ENCODE data around the gene REEP5.

Gene REEP5

DNA sequence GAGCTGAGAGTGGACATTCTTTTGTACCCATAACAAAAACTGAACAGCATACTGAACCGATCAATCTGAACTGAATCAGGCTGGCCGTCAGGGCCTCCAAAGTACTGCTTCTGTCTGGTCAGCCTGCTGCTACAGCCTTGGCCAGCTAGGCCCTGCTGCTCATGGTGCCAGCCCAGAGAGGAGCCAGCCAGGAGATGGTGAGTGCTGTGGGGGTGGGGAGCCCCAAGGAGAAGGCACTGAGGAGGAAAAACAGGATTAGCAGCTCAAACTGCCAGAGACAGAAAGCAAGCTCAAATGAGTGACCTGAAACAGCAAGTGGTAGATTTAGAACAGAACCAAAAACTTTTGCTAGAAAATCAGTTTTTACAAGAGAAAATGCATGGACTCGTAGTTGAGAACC lies 37.0 kb downstream of the REEP5 start:
- TF ChIP-seq, protein P1, sequence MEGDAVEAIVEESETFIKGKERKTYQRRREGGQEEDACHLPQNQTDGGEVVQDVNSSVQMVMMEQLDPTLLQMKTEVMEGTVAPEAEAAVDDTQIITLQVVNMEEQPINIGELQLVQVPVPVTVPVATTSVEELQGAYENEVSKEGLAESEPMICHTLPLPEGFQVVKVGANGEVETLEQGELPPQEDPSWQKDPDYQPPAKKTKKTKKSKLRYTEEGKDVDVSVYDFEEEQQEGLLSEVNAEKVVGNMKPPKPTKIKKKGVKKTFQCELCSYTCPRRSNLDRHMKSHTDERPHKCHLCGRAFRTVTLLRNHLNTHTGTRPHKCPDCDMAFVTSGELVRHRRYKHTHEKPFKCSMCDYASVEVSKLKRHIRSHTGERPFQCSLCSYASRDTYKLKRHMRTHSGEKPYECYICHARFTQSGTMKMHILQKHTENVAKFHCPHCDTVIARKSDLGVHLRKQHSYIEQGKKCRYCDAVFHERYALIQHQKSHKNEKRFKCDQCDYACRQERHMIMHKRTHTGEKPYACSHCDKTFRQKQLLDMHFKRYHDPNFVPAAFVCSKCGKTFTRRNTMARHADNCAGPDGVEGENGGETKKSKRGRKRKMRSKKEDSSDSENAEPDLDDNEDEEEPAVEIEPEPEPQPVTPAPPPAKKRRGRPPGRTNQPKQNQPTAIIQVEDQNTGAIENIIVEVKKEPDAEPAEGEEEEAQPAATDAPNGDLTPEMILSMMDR (IDR thresholded peaks at IDR 0.05; ENCODE audit: low read depth, low read length), result no peak

DNA sequence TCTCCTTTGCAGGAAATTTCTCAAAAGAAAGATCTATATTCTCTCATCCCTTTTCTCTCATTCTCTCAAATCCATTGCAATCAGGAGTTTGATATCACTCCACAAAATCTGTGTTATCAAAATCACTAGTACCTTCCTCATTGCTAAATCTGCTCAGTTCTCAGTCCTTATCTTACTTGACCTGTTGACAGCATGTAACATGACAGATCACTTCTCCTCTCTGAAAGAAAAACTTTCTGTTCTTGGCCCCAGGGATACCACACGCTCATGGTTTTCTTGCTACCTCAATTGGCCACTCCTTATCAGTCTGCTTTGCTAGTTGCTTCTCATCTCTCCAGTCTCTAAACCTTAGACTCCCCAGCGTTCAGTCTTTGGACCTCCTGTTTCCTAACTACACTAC lies 38.8 kb downstream of the REEP5 start:
- no peak overlapping the region for H3K4me3 ChIP-seq (ENCODE audit: low read depth, low read length)
- TF ChIP-seq, protein P1 (IDR thresholded peaks at IDR 0.05; ENCODE audit: low read depth, low read length), result no peak

More for the DNA sequence above, 37.0 kb downstream of the REEP5 start:
- no peak overlapping the region for H3K4me3 ChIP-seq (ENCODE audit: low read depth, low read length)

DNA sequence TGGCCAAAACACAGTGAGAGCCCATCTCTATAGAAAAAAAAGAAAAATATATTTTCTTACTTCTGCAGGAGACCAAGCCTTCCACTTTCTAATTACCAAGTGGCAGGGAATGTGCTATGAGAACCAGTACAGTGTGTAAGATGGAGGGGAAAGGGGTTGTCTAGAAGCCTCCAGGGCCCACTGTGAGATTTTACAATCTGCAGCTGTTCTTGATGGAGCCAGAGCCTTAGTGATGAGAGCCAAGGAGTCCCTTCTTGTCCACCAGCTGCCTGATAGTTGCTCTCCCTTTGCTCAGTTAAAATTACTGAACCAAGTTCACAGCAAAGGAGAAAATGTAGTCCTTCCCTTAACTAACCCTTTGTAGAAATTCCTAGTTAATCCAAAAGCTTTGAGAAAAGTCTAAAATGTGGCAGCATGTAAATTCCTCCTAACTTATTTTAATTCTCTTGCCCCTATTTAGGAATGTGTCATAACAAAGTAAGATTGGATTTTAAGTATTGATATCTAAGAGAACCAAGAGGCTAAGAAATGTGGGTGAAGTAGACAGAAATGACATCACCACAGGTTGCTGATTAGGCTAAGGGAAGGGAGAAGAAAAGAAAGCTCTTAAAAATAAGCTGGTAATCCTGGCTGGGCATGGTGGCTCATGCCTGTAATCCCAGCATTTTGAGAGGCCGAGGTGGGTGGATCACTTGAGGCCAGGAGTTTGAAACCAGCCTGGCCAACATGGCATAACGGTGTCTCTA lies 41.6 kb downstream of the REEP5 start:
- no peak overlapping the region for H3K4me3 ChIP-seq (ENCODE audit: low read depth, low read length)
- TF ChIP-seq, protein P1 (IDR thresholded peaks at IDR 0.05; ENCODE audit: low read depth, low read length), result no peak

DNA sequence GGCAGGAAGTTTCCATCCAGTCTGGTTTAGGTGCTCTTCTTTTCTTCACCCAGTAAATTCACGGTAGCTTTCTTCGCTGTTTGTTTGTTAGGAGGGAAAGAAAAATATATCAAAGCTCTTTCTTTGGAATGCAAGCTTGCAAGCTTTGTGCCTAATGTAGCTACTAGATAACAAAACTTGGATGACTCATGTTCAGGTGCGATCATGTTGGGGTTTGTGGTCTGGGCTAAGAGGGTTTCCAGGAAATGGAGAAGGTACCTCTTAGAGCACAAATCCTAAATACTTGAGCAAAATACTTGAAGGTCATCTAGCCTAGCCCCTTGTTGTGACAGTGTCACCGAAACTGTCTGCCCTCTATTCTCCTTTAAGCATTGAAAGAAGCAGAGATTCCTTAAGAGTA lies 43.3 kb downstream of the REEP5 start:
- no peak overlapping the region for H3K4me3 ChIP-seq (ENCODE audit: low read depth, low read length)
- TF ChIP-seq, protein P1 (IDR thresholded peaks at IDR 0.05; ENCODE audit: low read depth, low read length), result no peak

DNA sequence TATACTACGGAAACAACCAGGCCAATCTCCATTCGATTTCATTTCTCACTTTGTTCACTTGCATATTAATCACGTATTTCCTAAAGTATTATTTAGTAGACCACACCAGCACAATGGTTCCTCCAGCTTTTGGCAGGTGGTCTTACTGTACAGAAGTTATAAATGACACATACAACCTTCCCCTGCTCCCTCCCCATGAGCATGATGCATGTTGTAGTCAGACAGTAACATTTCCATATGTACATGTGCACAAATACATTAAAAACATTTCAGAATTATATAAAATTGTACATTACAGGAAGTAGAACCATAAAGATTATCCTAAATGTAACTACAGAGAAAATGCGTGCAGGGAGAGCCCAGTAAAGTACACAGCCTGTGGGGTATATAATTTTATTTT lies 43.9 kb downstream of the REEP5 start:
- TF ChIP-seq, protein P1 (IDR thresholded peaks at IDR 0.05; ENCODE audit: low read depth, low read length), result no peak
- H3K4me3 ChIP-seq (ENCODE audit: low read depth, low read length), result no peak overlapping the region

DNA sequence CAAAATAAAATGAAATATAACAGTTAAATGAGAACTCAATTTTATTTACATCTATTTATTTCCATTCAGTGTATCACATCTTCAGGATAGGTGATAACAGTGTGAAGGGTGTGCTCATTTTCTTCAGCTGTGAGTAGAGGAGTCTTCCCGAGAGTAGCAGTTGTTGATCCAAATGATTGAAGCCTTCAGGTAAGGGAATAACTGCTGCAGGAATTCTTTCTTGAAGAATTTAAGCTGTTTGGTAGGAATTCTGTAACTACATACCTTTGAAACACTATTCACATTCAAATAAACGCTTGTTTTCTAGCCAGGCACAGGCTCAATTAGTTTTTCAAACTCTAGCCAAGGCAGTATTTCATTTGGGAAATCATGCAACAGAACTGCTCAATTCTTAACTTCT lies 45.7 kb downstream of the REEP5 start:
- TF ChIP-seq, protein P1 (IDR thresholded peaks at IDR 0.05; ENCODE audit: low read depth, low read length), result no peak

DNA sequence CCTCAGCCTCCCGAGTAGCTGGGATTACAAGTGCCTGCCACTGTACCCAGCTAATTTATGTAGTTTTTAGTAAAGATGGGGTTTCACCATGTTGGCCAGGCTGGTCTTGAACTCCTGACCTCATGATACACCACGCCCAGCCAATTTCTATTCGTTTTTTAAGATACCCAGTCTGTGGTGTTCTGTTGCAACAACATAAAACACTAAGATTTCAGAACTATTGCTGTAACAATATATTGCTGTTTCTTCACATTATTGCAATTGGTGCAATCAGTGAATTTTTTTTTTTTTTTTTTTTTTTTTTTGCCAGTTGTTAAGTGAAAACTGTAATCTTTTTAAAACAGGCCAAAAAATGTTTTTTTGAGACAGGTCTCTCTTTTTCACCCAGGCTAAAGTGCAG lies 51.1 kb downstream of the REEP5 start:
- TF ChIP-seq, protein P1 (IDR thresholded peaks at IDR 0.05; ENCODE audit: low read depth, low read length), result no peak
- H3K4me3 ChIP-seq (ENCODE audit: low read depth, low read length), result no peak overlapping the region

More for the DNA sequence above, 45.7 kb downstream of the REEP5 start:
- no peak overlapping the region for H3K4me3 ChIP-seq (ENCODE audit: low read depth, low read length)

All from WI38 (cell line).